ENCODE measurements around the gene NOTCH4.
"Not testable (repeated sequence)": the region's sequence is repeated elsewhere in the genome, so short reads cannot be mapped to it uniquely, and the experiment has no call there.

Gene NOTCH4

GRCh38 chr6:32191696-32192607, 31.9 kb downstream of the NOTCH4 start:
- DNase-seq, result no peak

- no peak for DNase-seq
Measured at GRCh38 chr6:32190911-32191677, 32.8 kb downstream of the NOTCH4 start.

GRCh38 chr6:32190054-32190851, 33.6 kb downstream of the NOTCH4 start, which contains the start of gene PBX2:
PBX2 (minus strand) TSS chr6:32190202; CDS start chr6:32189915, 287 bp downstream.
- DNase-seq, result peak; percentile 80 to 83

GRCh38 chr6:32189742-32190053, 34.2 kb downstream of the NOTCH4 start:
- DNase-seq, result no peak

GRCh38 chr6:32189069-32189741, 34.7 kb downstream of the NOTCH4 start:
- DNase-seq, result no peak

GRCh38 chr6:32188381-32189068, 35.3 kb downstream of the NOTCH4 start:
- DNase-seq, result no peak

- not testable (repeated sequence) for DNase-seq
Measured at GRCh38 chr6:32187725-32188380, 36.0 kb downstream of the NOTCH4 start.

- no peak for DNase-seq
Measured at GRCh38 chr6:32187009-32187709, 36.7 kb downstream of the NOTCH4 start.

- DNase-seq, result not testable (repeated sequence)
Measured at GRCh38 chr6:32186151-32186840, 37.6 kb downstream of the NOTCH4 start.

GRCh38 chr6:32185681-32186131, 38.2 kb downstream of the NOTCH4 start:
- DNase-seq, result not testable (repeated sequence)

GRCh38 chr6:32184084-32184640, 39.7 kb downstream of the NOTCH4 start, which contains the start of gene AGER:
AGER (minus strand) TSS chr6:32184253; CDS start chr6:32184222, 31 bp downstream.
- no peak for DNase-seq

- no peak for DNase-seq
Measured at GRCh38 chr6:32183483-32184083, 40.3 kb downstream of the NOTCH4 start.

GRCh38 chr6:32183030-32183429, 40.8 kb downstream of the NOTCH4 start:
- no peak for DNase-seq

GRCh38 chr6:32182555-32182981, 41.3 kb downstream of the NOTCH4 start:
- no peak for DNase-seq

GRCh38 chr6:32181915-32182529, 41.8 kb downstream of the NOTCH4 start:
- DNase-seq, result no peak

GRCh38 chr6:32181148-32181702, 42.6 kb downstream of the NOTCH4 start:
- no peak for DNase-seq

- DNase-seq, result no peak
Measured at GRCh38 chr6:32179766-32180405, 44.0 kb downstream of the NOTCH4 start.

All from NCI-H524 (cell line).